OCI-LY3 (cell line): ENCODE measurements around the gene MYH7.

Experiments used
- EZH2phosphoT487 ChIP-seq: fragments of 200-600 bp; shearing (Covaris generic); IDR thresholded peaks from 2 replicates; pipeline ENCODE4 v1.6.1; 2018; ENCODE audit warnings: antibody characterized with exemption, mixed run types, low read depth
- TF ChIP-seq, protein P1 (sequence below): fragments of 200-600, 300-600 bp; sonication (generic); IDR thresholded peaks from 2 replicates; pipeline ENCODE4 v1.5.1; 2014; ENCODE audit warnings: antibody characterized with exemption, low read length, low read depth

DNA sequence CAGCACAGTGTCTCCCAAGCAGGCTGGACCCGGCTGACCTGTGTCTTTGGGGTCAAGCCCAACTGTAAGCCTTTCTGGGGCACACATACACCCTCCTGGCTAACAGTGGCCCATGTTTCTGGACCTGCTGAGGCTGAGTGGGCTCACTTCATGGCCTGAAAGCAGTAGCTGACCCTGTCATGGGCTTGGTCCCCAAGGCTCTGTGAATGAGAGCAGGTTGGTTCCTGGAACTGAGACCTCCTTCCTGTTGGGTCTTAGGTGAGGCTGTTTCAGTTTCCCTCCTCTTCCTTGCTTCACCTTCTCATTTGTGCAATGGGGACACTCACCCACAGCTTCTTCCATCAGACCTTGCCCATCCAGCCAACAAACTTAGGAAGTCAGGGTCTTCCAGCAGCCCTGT lies 63.6 kb downstream of the MYH7 start:
- TF ChIP-seq, protein P1, sequence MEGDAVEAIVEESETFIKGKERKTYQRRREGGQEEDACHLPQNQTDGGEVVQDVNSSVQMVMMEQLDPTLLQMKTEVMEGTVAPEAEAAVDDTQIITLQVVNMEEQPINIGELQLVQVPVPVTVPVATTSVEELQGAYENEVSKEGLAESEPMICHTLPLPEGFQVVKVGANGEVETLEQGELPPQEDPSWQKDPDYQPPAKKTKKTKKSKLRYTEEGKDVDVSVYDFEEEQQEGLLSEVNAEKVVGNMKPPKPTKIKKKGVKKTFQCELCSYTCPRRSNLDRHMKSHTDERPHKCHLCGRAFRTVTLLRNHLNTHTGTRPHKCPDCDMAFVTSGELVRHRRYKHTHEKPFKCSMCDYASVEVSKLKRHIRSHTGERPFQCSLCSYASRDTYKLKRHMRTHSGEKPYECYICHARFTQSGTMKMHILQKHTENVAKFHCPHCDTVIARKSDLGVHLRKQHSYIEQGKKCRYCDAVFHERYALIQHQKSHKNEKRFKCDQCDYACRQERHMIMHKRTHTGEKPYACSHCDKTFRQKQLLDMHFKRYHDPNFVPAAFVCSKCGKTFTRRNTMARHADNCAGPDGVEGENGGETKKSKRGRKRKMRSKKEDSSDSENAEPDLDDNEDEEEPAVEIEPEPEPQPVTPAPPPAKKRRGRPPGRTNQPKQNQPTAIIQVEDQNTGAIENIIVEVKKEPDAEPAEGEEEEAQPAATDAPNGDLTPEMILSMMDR, result no peak
- no peak for TF ChIP-seq EZH2phosphoT487
